Mucosa of rectum (tissue), 2 donors: Measurements from ENCODE around the gene TXNDC9.
"Not testable (repeated sequence)": the region's sequence is repeated elsewhere in the genome, so short reads cannot be mapped to it uniquely, and the experiment has no call there.

Source experiments
- H3K27ac ChIP-seq, 2 donors: one replicate each; pipeline ENCODE4 v1.7.0; 2013; ENCODE audit warnings: inconsistent platforms in 2 of 2, low read depth in 2 of 2, low read length in 2 of 2
- H3K27me3 ChIP-seq, 2 donors: one replicate each; pipeline ENCODE4 v1.7.0; 2013; ENCODE audit warnings: low read length in 2 of 2; ENCODE audit not compliant: control insufficient read depth in 2 of 2, insufficient read depth in 2 of 2
- H3K36me3 ChIP-seq, 2 donors: one replicate each; pipeline ENCODE4 v1.7.0; 2013; ENCODE audit warnings: low read length in 2 of 2; ENCODE audit not compliant: control insufficient read depth in 2 of 2, insufficient read depth in 2 of 2
- H3K4me1 ChIP-seq, 2 donors: one replicate each; pipeline ENCODE4 v1.7.0; 2013; ENCODE audit warnings: low read length in 2 of 2, mild to moderate bottlenecking in 1 of 2; ENCODE audit not compliant: control insufficient read depth in 2 of 2, insufficient read depth in 2 of 2
- H3K4me3 ChIP-seq, 2 donors: one replicate each; pipeline ENCODE4 v1.7.0; 2013; ENCODE audit warnings: low read length in 2 of 2
- H3K9ac ChIP-seq, 2 donors: one replicate each; pipeline ENCODE4 v1.7.0; 2013; ENCODE audit warnings: low read length in 2 of 2, low read depth in 1 of 2, mild to moderate bottlenecking in 1 of 2
- H3K9me3 ChIP-seq, 2 donors: one replicate each; pipeline ENCODE4 v1.7.0; 2013; ENCODE audit warnings: low read length in 2 of 2; ENCODE audit not compliant: control insufficient read depth in 2 of 2
- donor health status: healthy.
- donor health status: Normal muscosa, but diverticular disease.

Gene TXNDC9, protein sequence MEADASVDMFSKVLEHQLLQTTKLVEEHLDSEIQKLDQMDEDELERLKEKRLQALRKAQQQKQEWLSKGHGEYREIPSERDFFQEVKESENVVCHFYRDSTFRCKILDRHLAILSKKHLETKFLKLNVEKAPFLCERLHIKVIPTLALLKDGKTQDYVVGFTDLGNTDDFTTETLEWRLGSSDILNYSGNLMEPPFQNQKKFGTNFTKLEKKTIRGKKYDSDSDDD

DNA sequence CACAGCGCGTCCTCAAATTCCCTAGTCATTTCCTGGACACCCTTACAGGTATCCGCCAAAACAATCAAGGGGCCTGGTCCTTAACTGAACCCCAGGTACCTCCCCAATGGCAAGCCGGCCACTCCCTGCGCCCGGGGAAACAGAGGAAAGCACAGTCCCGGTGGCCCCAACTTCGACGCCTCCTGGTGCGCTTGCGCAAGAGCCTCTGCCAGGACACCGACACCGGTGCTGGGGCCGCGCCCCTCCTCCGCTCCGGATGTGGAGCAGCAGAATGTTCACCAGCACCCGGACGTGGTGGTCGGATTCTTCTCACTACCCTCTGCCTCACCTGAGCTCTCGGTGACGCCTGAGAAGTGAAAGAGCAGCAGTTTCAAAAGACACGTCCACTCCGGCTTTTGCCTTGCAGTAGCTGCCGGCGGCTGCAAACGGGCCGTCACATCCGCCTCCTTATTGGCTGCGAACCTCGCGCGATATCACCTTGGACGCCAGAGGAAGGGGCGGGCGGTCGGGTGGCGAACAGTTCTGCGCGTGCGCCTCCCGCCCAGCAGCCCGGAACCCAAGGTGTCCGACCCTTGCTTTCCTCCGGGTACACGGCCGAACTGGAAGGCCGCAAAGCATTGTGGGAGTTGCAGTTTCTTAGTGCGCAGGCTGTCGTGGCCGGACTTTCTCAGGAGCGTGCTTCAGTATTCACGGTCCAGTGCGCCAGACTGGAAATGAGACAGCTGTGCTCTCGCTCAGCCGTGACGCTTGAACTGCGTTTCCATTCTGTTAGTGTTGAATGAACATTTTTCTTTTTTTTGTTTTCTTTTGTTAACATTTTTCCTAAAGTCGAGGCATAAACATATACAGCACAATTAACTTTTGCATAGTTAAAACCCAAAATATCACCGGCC lies at the start of gene TXNDC9:
Gene TXNDC9, minus strand, starts transcription at position 423 of the 893 bp plus-strand sequence. CDS start 3,123 bp downstream, outside the sequence.
- Histone ChIP-seq H3K27me3 (no peaks in the 10 kb centered on the region), H3K9ac (peak within 1 kb of the TSS; percentile 89 to 92), H3K36me3 (peaks cover 6 to 18% of the 10 kb centered on the region in 2 donors), H3K27ac (peak within 1 kb of the TSS; percentile 92), H3K4me3 (peak within 1 kb of the TSS; percentile 87 to 99), H3K9me3 (no peaks in the 10 kb centered on the region), H3K4me1 (peaks cover 20 to 23% of the 10 kb centered on the region in 2 donors)

DNA sequence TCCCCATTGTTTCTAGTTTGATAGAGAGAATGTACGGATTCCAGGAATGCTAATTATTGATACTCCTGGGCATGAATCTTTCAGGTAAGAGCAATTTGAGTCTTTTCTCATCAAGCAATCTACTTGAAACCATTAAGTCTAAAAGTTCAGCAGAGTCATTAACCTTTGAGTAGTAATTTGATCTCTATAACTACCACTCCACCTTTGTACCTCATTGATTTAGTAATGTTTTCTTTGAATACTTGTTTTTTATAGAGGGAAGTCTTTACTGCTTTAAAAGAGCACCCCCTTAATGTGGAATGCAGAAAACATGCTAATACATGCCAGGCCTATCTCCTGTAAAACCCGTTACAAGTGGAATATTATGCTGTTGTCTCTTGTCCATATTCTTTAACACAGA lies 46.0 kb upstream of the TXNDC9 start:
- Histone ChIP-seq H3K27me3 (no peaks in the 10 kb centered on the region), H3K36me3 (peaks cover 38 to 46% of the 10 kb centered on the region in 2 donors), H3K9ac (no peak overlapping the region), H3K4me3 (no peak overlapping the region), H3K9me3 (no peaks in the 10 kb centered on the region), H3K4me1 (no peaks in the 10 kb centered on the region), H3K27ac (no peak overlapping the region)

DNA sequence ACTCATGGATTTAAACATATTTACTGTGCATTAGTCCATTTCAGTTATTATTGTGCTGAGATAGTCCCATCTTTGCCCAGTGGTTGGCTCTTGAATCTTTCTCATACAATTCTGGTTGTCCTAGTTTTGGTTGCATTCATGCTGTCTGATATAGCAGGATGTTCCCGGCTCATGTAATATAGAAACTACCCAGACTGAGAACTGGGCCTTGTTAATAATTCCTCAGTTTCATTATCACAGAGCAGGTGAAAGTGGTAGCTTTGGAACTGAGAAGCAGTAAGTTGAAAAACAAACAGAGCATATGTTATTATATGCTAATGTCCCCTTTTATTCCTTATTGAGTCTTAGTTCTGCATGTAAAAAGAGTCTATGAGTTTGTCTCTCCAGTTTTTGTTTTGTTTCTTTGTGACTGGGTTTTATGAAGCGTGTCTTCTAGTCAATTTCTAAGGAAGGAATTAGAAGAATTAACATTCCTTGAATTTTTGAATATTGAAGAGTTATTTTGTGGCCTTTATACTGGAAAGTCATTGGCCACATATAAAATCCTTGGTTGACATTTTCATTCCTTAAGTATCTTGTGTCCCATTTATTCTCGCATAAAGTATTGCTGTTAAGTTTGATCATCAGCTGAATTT lies 44.4 kb upstream of the TXNDC9 start:
- H3K27me3 ChIP-seq: no peaks in the 10 kb centered on the region
- no peak overlapping the region for H3K9ac ChIP-seq
- no peaks in the 10 kb centered on the region for H3K9me3 ChIP-seq
- H3K4me1 ChIP-seq: no peaks in the 10 kb centered on the region
- no peak overlapping the region for H3K27ac ChIP-seq
- H3K4me3 ChIP-seq: no peak overlapping the region
- peaks cover 49 to 56% of the 10 kb centered on the region in 2 donors for H3K36me3 ChIP-seq

DNA sequence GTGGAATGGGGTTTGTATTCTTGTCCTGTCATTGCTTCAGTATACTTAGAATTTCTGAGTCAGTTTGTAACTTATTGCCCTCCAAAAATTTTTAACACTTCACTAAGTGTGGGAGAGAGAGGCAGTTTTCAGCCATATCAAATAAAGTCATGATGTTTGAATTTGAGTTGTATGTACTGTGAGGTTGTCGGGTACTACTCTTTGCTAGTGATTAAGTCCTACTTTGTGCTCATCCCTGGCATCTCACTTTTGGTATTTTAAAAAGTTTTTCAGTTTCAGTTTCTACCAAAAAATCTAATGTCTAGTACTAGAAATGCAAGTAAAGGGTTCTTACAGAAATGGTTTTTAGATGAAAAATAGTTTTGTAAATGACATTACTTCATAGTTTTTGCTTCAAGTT lies 41.7 kb upstream of the TXNDC9 start:
- Histone ChIP-seq H3K4me3 (no peak overlapping the region), H3K9me3 (no peaks in the 10 kb centered on the region), H3K4me1 (no peaks in the 10 kb centered on the region), H3K27me3 (no peaks in the 10 kb centered on the region), H3K27ac (no peak overlapping the region), H3K36me3 (peaks cover 50 to 55% of the 10 kb centered on the region in 2 donors), H3K9ac (no peak overlapping the region)

DNA sequence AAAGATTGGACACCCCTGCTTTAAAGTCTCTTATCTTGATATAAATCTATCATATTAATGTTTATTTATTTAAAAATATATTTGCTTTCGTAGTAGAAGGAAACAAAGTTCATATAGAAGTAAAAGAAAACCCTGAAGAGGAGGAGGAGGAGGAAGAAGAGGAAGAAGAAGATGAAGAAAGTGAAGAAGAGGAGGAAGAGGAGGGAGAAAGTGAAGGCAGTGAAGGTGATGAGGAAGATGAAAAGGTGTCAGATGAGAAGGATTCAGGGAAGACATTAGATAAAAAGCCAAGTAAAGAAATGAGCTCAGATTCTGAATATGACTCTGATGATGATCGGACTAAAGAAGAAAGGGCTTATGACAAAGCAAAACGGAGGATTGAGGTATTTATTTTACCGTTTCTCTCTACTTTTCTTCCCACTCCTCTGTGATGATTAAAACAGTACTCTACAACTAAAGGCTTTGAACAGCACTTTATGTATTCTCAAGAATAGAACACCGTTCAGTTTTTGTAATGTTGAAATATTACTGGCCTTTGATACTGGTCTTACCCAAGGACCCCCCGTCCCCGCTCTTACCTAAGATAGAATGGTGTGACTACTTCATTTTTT lies 40.2 kb upstream of the TXNDC9 start:
- no peaks in the 10 kb centered on the region for H3K9me3 ChIP-seq
- no peaks in the 10 kb centered on the region for H3K4me1 ChIP-seq
- H3K9ac ChIP-seq: no peak overlapping the region
- no peak overlapping the region for H3K27ac ChIP-seq
- no peaks in the 10 kb centered on the region for H3K27me3 ChIP-seq
- H3K36me3 ChIP-seq: peaks cover 48 to 51% of the 10 kb centered on the region in 2 donors
- H3K4me3 ChIP-seq: no peak overlapping the region

DNA sequence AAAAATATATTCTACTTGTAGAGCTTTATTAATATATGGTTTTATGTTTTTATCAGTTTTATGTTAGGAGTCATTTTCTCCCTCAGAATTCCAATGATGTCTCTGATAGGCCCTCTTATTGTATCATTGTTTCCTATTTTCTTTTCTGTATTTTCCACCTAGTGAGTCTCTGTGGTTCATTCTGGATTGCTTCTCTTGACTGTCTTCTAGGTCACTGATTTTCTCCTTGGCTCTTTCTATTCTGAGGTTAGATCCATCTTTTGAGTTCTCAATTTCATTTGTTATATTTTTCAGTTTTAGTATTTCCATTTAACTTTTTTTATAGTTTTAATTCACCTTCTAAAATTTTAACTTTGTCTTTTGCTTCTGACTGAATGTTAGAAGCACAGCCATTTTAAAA lies 38.6 kb upstream of the TXNDC9 start:
- Histone ChIP-seq H3K4me1 (no peaks in the 10 kb centered on the region), H3K27me3 (no peaks in the 10 kb centered on the region), H3K27ac (no peak overlapping the region), H3K9me3 (no peaks in the 10 kb centered on the region), H3K4me3 (no peak overlapping the region), H3K36me3 (peaks cover 40 to 47% of the 10 kb centered on the region in 2 donors), H3K9ac (no peak overlapping the region)

DNA sequence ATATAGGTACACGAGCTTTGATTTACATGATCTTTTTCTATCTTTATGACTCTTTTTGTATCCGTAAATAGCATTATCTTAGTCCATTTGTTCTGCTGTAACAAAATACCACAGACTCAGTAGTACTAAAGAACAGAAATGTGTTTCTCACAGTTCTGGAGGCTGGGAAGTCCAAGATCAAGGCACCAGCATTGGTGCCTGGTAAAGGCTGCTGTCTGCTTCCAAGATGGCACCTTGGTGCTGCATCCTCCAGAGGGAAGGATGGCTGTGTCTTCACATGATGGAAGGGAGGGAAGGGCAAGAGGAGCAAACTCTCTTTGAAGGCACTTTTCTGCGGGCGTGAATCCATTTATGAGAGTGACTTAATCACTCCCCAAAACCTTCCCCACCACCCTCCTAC lies 37.0 kb upstream of the TXNDC9 start:
- Histone ChIP-seq H3K27me3 (no peaks in the 10 kb centered on the region), H3K36me3 (peaks cover 40 to 44% of the 10 kb centered on the region in 2 donors), H3K4me3 (no peak overlapping the region), H3K27ac (no peak overlapping the region), H3K4me1 (no peaks in the 10 kb centered on the region), H3K9me3 (no peaks in the 10 kb centered on the region), H3K9ac (no peak overlapping the region)

DNA sequence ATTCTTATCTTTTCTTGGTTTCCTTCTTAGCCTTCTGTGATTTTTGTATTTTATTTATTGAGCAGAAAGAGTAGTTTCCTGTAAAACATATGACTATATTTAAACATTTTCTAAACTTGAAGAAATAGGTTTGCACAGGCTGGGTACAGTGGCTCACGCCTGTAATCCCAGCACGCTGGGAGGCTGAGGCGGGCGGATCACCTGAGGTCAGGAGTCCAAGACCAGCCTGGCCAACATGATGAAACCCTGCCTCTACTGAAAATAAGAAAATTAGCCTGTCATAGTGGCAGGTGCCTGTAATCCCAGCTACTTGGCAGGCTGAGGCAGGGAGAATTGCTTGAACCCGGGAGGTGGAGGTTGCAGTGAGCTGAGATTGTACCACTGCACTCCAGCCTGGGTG lies 32.7 kb upstream of the TXNDC9 start:
- H3K9ac ChIP-seq, H3K9me3 ChIP-seq, H3K4me3 ChIP-seq, H3K27ac ChIP-seq, H3K27me3 ChIP-seq, H3K4me1 ChIP-seq: not testable (repeated sequence)
- peaks cover 48 to 51% of the 10 kb centered on the region in 2 donors for H3K36me3 ChIP-seq

DNA sequence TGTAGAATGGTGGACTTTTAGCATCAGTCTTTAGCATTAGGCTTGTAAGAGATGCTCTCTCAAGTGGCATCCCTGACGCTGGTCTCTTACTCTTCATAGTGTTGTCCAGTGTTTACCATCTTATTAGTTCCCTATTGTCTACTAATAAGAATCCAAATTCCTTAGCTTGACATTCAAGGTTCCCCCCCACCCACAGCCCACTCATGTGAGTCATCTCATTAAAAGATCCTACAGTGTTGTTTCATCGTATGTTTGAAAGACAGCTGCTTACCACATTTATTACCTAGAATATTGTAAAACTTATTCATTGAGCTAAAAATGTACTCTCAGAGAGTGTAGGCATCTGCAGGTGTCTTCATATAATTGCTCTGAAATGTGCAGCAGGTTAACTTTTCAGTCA lies 29.5 kb upstream of the TXNDC9 start:
- Histone ChIP-seq H3K9ac (no peak overlapping the region), H3K36me3 (peaks cover 40 to 48% of the 10 kb centered on the region in 2 donors), H3K4me1 (no peaks in the 10 kb centered on the region), H3K27me3 (no peaks in the 10 kb centered on the region), H3K4me3 (no peak overlapping the region), H3K9me3 (no peaks in the 10 kb centered on the region), H3K27ac (no peak overlapping the region)

DNA sequence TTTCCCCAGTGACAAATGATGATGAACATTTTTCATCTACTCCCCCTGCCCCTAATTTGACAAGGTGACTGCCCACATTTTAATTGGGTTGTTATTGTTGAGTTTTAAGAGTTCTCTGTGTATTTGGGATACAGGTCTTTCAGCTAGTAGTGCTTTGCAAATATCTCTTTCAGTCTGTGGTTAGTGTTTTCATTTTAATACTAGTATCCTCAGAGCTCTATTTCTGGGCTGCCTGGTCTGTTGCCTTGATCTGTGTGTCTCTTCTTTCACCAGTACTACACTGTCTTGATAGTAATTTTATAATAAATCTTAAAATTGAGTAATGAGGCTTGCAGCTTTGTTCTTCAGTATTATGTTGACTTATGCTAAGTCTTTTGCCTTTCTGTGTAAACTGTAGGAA lies 20.7 kb upstream of the TXNDC9 start:
- Histone ChIP-seq H3K4me1 (no peaks in the 10 kb centered on the region), H3K9ac (no peak overlapping the region), H3K9me3 (no peaks in the 10 kb centered on the region), H3K4me3 (no peak overlapping the region), H3K36me3 (no peaks in the 10 kb centered on the region), H3K27ac (no peak overlapping the region), H3K27me3 (no peaks in the 10 kb centered on the region)
